GM10266 (cell line): Measurements from ENCODE around the gene MAGEA9B.
"Not testable (repeated sequence)": the region's sequence is repeated elsewhere in the genome, so short reads cannot be mapped to it uniquely, and the experiment has no call there.

Experiments
- DNase-seq: peaks from one replicate; pipeline ENCODE4 v3.0.0; 2012; ENCODE audit errors: extremely low spot score
- TF ChIP-seq, protein P1 (sequence below): IDR thresholded peaks from 2 replicates; pipeline ENCODE4 v1.5.1; 2012; ENCODE audit warnings: mild to moderate bottlenecking, low read depth; ENCODE audit not compliant: control insufficient read depth, insufficient read depth; ENCODE audit errors: missing control alignments

Gene MAGEA9B, protein sequence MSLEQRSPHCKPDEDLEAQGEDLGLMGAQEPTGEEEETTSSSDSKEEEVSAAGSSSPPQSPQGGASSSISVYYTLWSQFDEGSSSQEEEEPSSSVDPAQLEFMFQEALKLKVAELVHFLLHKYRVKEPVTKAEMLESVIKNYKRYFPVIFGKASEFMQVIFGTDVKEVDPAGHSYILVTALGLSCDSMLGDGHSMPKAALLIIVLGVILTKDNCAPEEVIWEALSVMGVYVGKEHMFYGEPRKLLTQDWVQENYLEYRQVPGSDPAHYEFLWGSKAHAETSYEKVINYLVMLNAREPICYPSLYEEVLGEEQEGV

DNA sequence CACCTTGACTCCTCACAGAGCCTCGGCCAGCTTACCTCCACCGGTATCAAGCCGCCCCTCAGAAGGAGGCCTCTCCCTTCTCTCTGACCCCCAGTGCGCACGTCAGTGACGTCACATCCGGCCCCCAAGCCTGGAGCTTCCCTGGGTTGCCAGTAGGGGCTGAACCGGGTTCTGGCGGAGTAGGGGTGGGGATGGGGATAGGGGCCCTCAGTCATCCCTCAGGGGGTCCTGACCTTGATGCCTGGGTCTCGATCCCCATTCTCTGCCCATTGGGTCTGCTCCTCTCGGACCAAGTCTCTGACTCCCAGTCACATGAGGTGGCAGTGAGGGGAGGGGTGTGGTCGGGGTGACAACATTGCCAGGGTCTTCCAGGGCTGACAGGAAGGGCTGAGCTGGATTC is at the start of gene MAGEA9B:
Gene MAGEA9B (minus strand): TSS at position 101 of the 400 bp plus-strand sequence. CDS start 4,280 bp downstream, outside the sequence.
- DNase-seq, result not testable (repeated sequence)

DNA sequence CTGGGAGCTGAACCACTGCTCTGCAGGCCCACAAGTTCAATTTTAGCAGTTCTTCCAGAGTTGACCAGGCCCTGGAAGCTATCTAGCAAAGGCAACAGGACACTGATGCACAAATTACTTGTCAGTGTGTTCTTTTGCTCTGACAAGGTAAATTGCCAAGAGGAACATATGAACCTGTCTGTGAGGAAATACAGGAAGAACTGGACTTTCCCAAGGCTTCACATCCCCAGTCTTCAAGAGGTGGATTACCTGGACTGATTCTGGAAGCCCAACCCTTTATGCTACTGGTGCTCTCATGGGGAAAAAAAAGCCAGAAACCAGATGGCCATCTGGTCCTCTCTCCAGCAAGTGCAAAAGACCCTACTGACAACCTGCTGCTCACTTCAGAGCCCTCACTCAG is 46.3 kb upstream of the MAGEA9B start:
- TF ChIP-seq, protein P1, sequence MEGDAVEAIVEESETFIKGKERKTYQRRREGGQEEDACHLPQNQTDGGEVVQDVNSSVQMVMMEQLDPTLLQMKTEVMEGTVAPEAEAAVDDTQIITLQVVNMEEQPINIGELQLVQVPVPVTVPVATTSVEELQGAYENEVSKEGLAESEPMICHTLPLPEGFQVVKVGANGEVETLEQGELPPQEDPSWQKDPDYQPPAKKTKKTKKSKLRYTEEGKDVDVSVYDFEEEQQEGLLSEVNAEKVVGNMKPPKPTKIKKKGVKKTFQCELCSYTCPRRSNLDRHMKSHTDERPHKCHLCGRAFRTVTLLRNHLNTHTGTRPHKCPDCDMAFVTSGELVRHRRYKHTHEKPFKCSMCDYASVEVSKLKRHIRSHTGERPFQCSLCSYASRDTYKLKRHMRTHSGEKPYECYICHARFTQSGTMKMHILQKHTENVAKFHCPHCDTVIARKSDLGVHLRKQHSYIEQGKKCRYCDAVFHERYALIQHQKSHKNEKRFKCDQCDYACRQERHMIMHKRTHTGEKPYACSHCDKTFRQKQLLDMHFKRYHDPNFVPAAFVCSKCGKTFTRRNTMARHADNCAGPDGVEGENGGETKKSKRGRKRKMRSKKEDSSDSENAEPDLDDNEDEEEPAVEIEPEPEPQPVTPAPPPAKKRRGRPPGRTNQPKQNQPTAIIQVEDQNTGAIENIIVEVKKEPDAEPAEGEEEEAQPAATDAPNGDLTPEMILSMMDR, result no peak
- DNase-seq, result no peak

DNA sequence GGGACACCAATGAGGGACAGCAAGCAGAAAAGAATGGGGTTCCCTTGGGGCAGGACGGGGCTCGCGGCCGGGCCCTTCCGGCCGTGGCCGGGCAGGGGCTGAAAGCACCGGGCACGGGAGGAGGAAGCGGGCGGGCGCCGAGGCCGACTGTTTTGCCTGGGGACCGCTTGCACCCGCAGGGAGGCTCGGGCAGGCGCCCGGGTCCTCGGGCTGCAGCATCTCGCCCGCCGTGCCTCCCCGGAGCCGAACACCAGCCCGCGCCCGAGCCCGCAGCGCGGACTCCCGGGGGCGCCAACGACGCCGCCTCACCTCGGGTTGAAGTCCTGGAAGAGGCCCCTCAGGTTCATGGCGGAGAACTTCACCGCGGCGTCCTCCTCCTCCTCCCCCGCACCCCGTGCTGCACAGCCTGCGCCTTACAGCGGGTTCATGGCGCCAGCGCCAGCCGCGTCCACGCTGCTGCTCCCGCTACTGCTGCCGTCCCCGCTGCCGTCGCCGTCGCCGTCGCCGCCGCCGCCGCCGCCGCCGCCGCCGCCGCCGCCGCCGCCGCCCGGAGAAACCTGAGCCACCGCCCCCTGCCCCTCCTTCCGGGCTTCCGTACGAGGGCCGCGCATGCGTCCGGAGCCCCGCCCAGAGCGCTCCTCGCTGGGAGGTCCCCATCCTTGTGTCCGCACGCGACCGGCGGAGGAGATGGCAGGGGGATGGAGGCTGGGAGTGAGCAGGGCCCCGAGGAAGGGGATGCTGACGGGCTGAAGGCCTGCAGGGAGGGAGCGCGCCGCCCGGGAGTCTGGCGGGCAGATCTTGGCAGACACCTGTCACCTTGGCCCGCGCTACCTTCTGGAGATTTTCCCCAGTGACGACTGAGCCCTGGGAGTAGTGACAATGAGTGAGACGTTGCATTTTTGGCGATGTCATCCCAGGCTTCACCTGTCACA is 44.2 kb upstream of the MAGEA9B start, which contains the start of gene TMEM185A:
Gene TMEM185A (minus strand): TSS at position 559 of the 932 bp plus-strand sequence. CDS start 212 bp downstream, at position 347.
- peak; percentile 75 for DNase-seq
- TF ChIP-seq, protein P1, result no peak

DNA sequence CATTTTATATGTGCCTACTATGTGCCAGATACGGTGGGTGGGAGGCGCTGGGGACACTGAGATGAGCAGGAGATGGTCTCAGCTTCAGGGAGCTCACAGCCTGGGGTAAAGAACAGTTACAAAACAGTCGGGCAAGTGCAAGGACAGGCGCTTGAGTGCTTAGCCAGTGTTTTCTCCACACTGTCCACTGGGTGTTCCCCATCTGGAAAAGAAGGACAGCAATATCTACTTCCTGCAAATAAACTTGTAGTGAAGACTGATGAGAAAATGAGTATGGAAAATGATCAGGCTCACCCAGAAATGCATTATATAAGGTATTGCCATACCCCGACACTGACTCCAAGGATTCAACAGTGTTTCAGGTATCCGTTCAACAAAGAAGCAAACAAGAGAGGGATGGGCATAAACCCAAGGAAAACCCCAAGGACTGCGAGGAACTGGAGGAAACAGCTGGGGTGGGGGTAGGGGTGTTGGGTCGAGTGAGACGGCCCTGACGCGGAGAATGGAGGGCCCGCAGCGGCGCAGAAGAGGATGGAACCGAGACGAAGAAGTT is 43.5 kb upstream of the MAGEA9B start:
- TF ChIP-seq, protein P1, result no peak
- DNase-seq, result no peak

DNA sequence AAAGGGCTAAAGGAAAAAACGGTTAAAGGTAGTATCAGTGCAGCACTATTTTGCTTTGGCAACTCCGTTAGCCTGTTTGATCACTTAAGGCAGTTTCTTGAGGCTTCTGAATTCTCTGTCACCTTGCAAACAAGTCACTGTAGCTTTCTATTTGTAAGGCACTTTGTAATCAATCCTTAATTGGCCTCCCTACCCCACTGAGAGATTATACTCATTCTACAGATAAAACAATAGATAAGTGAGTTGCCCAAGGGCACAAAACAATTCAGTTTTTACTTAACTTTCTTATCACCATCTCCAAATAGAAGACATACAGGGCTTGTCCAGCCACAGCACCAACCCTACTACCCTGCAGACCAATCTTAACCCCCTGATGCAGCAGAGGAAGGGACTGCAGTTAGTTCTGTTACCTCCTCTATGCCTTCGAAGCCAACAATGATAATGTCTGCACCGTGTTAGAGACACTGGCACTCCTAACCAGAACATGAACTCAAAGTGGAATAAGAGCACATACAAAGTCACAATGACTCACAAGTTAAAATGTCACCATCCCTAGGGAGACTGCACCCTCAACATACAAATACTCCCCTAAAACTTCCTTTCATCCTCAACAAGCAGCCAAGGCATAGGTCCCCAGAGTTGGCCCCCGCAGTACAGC is 42.6 kb upstream of the MAGEA9B start:
- DNase-seq, result no peak
- TF ChIP-seq, protein P1, result no peak

DNA sequence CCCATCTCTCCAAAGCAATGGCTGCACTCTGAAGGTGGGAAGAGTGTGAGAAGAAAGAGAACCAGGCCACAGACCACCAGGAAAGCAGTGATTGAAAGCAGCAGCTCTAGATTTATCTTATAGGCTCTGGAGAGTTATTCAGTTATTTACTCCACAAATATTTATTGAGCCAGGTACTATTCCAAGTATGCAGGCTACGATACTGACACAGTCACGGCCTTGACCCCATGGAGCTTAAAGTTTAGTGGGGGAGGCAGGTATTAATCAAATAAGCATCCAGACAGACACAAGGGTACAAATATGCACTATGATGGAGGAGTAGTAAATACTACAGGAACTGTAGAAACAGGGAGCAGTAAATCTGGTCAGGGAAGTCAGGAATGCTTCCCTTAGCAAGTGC is 41.5 kb upstream of the MAGEA9B start:
- no peak for DNase-seq
- TF ChIP-seq, protein P1, result no peak

DNA sequence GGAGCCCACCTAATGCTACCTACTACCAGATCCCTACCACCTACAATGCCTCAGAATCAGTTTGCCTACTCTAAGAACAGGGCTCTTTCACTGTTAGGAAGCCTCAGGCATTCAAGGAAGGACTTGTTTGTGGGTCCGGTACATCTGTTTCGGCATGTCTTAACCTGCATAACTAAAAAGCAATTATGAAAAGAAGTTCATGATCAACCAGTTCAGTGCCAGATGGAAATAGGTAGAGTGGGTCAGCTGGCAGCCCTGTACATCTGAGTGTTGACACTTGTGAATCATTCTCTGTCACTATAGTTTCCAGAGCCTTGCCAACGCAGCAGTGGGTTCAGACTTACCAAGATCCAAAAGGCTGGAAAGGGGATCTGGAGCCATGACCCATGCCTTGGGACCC is 41.0 kb upstream of the MAGEA9B start:
- no peak for DNase-seq
- TF ChIP-seq, protein P1, result no peak

DNA sequence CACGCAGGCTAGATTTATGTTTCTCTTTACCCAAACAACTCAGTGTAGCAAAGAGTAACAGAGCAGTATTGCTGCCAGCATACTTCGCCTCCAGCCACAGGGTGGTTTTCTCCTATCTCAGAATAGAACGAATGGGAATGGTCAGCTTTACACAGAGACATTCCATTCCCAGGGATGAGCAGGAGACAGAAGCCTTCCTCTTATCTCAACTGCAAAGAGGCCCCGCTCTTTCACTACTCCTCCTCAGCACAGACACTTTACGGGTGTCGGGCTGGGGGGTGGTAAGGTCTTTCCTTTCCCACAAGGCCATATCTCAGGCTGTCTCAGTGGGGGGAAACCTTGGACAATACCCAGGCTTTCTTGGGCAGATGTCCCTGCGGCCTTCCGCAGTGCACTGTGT is 39.6 kb upstream of the MAGEA9B start:
- DNase-seq, result not testable (repeated sequence)

DNA sequence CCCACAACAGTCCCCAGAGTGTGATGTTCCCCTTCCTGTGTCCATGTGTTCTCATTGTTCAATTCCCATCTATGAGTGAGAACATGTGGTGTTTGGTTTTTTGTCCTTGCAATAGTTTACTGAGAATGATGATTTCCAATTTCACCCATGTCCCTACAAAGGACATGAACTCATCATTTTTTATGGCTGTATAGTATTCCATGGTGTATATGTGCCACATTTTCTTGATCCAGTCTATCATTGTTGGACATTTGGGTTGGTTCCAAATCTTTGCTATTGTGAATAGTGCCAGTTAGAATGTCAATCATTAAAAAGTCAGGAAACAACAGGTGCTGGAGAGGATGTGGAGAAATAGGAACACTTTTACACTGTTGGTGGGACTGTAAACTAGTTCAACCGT is 32.4 kb upstream of the MAGEA9B start:
- not testable (repeated sequence) for DNase-seq
